Measurements from ENCODE around the gene SORCS2.

SORCS2 gene

GRCh38 chr4:7326693-7327340 is 134.5 kb downstream of the SORCS2 start:
- DNase-seq (ENCODE audit: low read depth) = no peak

- no peak for DNase-seq (ENCODE audit: low read depth)
Measured at GRCh38 chr4:7327341-7327885, 135.1 kb downstream of the SORCS2 start.

- DNase-seq (ENCODE audit: low read depth) = no peak
Measured at GRCh38 chr4:7328162-7328912, 136.0 kb downstream of the SORCS2 start.

DNA sequence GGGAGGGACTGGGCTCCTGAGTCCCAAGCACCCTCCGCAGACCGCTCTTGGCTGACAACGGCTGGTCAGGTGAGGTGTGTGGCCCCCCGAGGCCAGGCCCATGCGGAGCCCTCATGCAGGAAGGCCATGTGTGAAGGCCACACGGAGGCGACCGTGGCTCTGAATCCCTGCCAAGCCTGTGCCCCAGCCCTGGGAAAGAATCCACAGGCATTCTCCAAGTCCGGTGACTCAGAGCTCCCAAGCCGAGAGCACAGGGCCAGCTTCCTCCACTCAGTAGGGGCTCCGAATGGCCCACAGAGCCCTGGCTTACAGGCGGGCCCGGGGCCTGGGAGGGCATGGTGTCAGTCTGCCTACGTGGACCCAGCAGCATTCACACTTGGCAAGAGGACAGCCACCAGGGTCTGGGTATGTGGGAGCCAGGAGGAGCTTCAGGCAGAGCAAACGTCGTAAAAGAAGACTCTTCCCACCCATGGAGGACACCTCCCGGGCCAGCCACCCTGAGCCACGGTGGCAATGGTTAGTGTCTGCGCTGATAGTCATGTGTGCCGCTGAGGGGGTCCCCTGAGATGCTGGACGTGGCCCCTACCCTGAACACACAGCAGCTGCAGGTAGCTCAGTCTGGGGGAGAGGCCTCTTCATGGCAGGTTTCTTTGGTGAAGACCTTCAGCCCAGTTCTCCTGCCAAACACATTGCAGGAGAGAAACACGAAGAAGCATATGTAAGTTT is 136.7 kb downstream of the SORCS2 start:
- no peak for DNase-seq (ENCODE audit: low read depth)

DNA sequence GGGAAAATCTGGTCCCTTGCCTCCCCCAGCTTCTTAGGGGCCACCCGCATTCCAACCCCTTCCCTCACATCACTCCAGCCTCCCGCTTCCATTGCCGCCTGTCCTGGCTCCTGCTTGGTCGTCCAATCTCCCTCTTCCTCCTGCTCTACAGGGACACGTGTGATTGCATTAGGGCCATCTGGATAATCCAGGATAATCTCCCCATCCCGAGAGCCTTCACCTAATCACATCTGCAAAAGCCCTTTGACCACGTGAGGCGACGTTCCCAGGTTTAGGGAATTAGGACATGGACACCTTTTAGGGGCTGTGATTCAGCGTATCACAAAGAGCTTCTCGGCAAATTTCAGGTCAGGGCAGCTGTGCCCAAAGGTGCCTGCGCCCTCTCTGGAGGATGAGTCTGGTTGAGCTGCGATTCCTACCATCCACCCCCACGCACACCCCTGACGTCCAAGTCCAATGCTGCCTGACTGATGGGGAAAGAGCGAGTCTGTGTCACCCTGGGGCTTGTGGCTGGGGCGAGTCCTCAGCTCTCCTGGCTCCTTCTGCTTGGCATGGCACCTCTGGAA is 137.8 kb downstream of the SORCS2 start:
- DNase-seq (ENCODE audit: low read depth) = no peak

DNA sequence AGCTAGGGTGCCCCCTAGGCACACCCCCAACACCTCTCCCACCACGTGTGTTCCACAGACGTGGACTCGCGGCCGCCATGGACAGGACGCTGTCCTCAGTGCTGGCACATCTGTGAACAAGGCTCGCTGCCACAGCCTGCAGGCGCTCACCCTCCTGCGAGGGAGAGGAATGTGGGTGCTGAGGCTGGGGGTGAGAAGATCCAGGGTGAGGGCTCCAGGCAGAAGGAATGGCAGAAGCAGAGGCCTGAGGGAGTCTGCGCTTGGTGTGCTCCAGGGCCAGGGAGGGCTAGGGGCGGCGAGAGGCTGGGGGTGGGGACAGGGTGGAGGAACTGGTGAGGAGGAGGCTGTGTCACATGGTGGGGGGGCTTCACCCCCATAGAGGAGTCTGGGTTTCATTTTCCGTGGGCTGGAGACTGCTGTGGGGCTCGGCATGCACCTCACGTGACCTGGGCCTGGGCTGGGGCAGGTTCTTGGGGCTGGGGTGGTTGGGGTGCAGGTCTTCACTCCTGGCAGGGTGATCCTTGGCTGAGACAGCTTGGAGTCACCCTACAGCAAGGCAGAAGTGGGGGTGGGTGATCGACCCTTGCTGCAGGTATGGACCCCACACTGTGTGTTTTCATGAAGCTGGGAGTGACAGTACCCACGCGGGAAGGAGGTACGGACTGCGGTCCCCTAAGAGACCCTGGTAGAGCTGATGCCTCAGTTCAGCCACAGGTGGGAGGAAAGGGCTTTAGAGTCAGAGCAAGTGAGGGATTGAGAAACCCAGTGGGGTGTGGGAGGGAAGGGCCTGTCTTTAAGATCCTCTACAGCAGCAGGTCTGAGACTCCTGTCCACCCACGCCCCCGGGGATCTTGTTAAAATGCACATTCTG is 138.7 kb downstream of the SORCS2 start:
- no peak for DNase-seq (ENCODE audit: low read depth)

DNA sequence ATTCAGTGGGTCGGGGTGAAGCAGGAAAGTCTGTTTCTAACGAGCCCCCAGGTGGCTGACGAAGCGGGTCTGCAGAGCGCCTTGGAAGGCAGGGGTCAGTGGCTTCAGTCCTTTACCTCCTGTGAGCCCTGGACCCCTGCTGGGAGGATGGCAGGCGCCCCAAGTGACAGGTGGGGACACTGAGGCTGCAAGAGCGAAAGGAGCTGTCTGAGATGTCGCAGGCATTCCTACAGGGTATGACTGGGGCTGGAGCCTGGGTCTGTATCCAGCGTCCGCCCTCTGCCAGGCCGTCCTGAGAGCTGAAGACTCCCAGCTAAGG is 139.3 kb downstream of the SORCS2 start:
- no peak for DNase-seq (ENCODE audit: low read depth)

- DNase-seq (ENCODE audit: low read depth) = no peak
Measured at GRCh38 chr4:7332216-7333023, 140.1 kb downstream of the SORCS2 start.

DNA sequence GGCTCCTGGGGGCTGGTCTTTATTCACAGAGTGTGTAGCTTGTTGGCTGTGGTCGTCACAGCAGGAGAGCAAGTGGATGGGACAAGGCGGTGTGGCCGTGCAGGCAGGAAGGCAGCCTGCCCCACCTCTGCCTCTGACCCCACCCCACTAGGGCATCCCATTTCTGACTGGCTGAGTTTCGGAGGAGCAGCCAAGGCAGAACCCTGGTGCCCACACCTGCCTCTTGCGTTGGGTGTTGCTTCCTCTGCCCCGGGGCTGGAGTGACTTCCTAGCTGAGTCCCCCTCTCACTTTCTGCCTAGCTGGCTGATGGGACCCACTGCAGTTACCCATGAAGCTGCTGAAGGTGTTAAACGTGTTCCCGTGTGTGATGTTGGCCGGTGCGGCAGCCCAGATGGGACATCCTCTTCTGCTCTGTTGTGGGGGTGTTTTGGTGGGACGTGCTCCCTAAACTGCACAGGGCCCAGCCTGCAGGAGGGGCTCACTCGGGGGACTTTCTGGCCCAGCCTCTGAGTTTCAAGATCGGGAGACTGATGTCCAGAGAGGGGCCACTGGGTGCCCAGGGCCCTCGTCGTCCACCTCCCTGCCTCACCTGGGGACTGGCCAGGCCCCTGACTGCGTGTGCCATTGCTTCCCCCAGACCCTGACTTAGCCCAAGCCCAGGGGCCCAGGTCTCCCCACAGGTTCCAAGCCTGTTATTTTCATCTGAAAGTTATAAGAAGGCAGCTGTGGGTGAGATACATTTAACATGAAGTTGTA is 140.9 kb downstream of the SORCS2 start:
- DNase-seq (ENCODE audit: low read depth) = no peak

- no peak for DNase-seq (ENCODE audit: low read depth)
Measured at GRCh38 chr4:7333801-7334421, 141.6 kb downstream of the SORCS2 start.

DNA sequence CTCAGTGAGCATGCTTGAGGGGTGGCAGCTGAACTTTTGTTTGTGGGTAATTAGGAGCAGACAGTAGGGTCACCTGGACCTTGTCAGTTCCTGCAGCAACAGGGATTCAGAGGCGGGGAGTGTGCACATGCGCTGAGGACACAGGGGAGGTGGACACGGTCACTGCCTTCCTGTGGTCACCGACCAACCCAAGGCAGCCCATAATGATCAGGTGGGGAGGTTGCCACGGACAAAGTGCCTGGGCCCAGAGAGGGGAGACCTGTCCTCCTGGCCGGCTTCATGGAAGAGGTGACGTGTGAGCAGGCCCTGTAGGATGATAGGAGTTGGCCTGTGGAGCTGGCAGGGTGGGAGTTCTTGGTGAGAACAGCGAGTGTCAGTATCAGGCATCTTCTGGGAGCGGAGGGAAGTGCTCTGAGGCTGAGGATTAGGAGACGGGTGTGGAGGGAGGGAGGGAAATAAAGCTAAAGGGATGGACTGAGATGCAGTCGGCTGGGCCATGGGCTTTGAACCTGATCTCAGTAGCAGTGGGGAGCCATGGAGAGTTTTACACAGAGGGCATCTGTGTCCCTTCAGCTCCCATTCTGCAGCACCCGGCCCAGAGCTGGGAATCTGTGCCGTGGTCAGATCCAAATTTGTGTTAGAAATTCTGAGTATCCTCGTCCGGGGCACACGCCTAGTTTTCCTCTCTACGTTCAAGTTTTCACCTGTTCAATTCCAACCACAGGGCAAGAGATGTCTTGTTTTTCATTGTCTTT is 142.4 kb downstream of the SORCS2 start:
- DNase-seq (ENCODE audit: low read depth) = no peak

- peak; percentile 13 for DNase-seq (ENCODE audit: low read depth)
Measured at GRCh38 chr4:7335344-7336066, 143.2 kb downstream of the SORCS2 start.

DNA sequence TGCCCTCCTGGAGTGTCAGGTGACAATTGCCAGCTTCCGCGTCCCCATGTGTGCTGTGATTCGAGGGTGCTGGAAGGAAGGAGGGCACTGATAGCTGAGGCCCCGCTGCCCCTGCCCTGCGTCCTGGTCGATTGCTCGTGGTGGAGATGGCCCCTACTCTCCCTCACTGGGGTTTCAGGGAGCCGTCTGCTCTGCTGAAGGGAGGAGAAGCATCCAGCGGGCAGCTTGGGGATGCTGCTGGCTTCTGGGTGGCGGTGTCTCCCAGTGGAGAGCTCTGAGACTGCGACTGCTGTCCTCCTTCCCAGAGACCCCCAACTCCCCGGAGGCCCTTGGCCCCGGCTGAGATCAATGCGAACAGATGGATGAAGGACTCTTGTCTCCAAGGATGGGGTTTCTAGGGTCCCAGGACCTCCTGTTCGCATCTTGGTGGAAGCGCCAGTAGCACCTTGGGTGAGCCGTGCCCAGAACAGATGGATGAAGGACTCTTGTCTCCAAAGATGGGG is 143.8 kb downstream of the SORCS2 start:
- DNase-seq (ENCODE audit: low read depth) = no peak

DNA sequence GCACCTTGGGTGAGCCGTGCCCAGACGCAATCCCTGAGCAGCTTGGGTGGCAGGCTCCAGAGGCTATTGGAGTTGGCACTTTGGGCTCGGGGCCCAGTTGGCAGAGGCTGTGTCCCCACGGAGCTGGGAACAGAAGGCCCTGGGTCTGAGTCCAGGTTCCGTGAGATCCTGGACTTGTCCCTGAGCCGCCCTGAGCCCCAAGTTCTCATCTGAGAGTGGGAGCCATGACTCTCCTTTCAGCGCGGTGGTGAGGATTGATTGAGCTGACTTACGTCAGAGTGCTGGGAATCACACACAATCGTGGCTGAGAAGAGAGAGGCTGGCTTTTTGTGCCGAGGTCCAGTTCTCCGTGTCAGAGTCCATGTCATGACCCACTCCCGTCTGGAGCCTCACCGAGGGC is 144.4 kb downstream of the SORCS2 start:
- no peak for DNase-seq (ENCODE audit: low read depth)

DNA sequence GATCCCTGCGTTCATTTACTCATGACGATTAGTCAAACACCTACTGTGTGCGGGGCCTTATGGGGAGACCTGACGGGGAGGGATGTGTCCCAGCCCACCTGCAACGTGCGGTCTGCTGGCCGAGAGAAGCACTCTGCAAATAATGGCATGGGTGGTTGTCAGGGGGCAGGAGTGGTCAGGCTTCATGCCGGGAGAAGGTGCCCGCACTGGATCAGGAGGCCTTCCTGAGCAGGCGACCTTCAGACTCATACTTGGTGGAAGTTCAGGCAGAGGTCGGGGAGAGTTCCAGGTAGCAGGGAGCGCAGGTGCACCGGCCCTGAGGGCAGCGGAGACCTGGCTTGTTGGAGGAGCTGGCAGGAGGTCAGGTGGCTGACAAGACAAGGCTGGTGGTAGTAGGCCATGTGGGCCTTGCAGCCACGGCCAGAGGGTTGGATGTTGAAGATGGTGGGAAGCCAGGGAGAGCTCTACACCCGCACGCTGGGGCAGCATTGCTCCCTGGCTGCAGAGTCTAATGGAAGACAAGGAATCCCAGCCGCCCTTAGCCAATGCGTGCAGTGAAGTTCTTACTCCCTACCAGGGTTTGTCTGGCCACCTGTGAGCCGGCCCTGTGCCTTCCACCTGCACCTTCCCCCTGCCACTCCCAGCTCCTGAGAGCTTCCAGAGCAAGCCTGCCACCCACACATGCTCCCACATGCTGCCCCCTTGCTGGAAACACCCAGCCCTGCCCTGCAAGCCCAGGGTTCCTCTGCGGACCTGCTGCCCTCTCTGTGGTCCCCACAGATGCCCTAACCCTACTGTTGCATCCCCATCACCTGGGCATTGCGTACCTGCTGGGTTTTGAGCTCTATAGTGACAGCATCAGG is 145.1 kb downstream of the SORCS2 start:
- DNase-seq (ENCODE audit: low read depth) = no peak

- DNase-seq (ENCODE audit: low read depth) = no peak
Measured at GRCh38 chr4:7338059-7338452, 145.7 kb downstream of the SORCS2 start.
